Stomach (tissue), 9 donors: ENCODE results near the gene BPIFB2. TPM values are rescaled to one million over a fixed set of nuclear protein-coding genes. Genes with fewer than 3 reads are reported as not detected.

ENCODE experiments used
- DNase-seq, 2 donors: peaks; one replicate each; pipeline versions ENCODE4 v3.0.0 to v3.0.0-alpha.2; 2013 to 2019
- H3K27ac ChIP-seq, 5 donors: fragments of 200-600 bp in 4 of 5; sonication (generic) in 4 of 5; one replicate each; pipeline ENCODE4 v1.5.1; 2013 to 2019; ENCODE audit warnings: mild to moderate bottlenecking in 1 of 5, moderate library complexity in 1 of 5
- H3K27me3 ChIP-seq, 3 donors: fragments of 200-600 bp; sonication (generic); one replicate each; pipeline ENCODE4 v1.5.1; 2017 to 2019; ENCODE audit warnings: mixed run types in 1 of 3
- H3K36me3 ChIP-seq, 4 donors: fragments of 200-600 bp; sonication (generic); 1 replicate in 3 of 4; 2 replicates in 1 of 4; pipeline ENCODE4 v1.5.1; 2016 to 2019
- H3K4me1 ChIP-seq, 4 donors: fragments of 200-600 bp; sonication (generic); one replicate each; pipeline ENCODE4 v1.5.1; 2016 to 2019
- H3K4me3 ChIP-seq, 4 donors: fragments of 200-600 bp; sonication (generic) in 3 of 4; one replicate each; pipeline ENCODE4 v1.5.1; 2016 to 2019; ENCODE audit warnings: mild to moderate bottlenecking in 1 of 4
- H3K9me3 ChIP-seq, 4 donors: fragments of 200-600 bp; sonication (generic); one replicate each; pipeline ENCODE4 v1.5.1; 2016 to 2019
- CTCF ChIP-seq, 7 experiments: fragments of 450-650 bp in 4 of 7; fragments of 200-600 bp in 3 of 7; sonication (generic) in 3 of 7; IDR thresholded peaks; one replicate each; pipeline ENCODE4 v1.5.1; 2016 to 2019; ENCODE audit warnings: antibody characterized with exemption in 7 of 7, control low read depth in 2 of 7, mild to moderate bottlenecking in 1 of 7
- EP300 ChIP-seq: sonication (generic); formaldehyde crosslinking; IDR thresholded peaks from one replicate; pipeline ENCODE4 v1.6.1; 2017; ENCODE audit warnings: antibody characterized with exemption
- POLR2A ChIP-seq, 4 donors: fragments of 450-650 bp; IDR thresholded peaks; one replicate each; pipeline ENCODE4 v1.6.1; 2016; ENCODE audit warnings: antibody characterized with exemption in 4 of 4, control low read depth in 2 of 4, mild to moderate bottlenecking in 1 of 4, moderate library complexity in 1 of 4
- POLR2AphosphoS5 ChIP-seq, 3 donors: sonication (generic); formaldehyde crosslinking; IDR thresholded peaks; one replicate each; pipeline ENCODE4 v1.6.1; 2016; ENCODE audit warnings: antibody characterized with exemption in 3 of 3
- WGBS, 5 donors: extraction: QIAGEN DNeasy Blood & Tissue Kit in 3 of 5; methylation state at CpG; one replicate each; pipeline versions ENCODE4 v1.1.5 to v1.1.7; 2013 to 2018; 5-methylcytosine and 5-hydroxymethylcytosine counted together
- intact Hi-C: fragments of 100-400 bp; cut with DNase I; formaldehyde crosslinking; loops from one replicate; pipeline ENCODE4 v1.15.1; 2023; ENCODE audit warnings: low total_unique reads
- polyA plus RNA-seq, 3 donors: library from polyadenylated mRNA; stranded (reverse); fragments of 200-250 nt; gene quantifications; one replicate each; pipeline ENCODE4 v1.2.3, GENCODE V29; 2013
- total RNA-seq, 5 donors: library from RNA; depleted of rRNA; stranded (reverse); fragments of >200 nt; gene quantifications; one replicate each; pipeline versions ENCODE4 v1.1.0 to v1.2.3, GENCODE V29; 2014 to 2016
- donor health status: healthy with polysubstance abuse.
- donor health status: Bipolar disorder and iron deficiency.
- donor health status: healthy.

Gene BPIFB2
- total and polyA plus RNA-seq, 8 donors: 3.3 TPM; not detected in 7

- TF ChIP-seq POLR2A (IDR thresholded peaks at IDR 0.05) (no peak), POLR2AphosphoS5 (IDR thresholded peaks at IDR 0.05) (no peak), EP300 (no peak), CTCF (IDR thresholded peaks at IDR 0.05) (no peak)
- no peaks in the 10 kb centered on the region for H3K36me3 ChIP-seq
- DNase-seq: no peak
- peaks cover 0 to 5% (median 0%) of the 10 kb centered on the region in 3 donors for H3K27me3 ChIP-seq
- H3K4me3 ChIP-seq: no peak overlapping the region
- WGBS, 5 donors: 71 to 99% (median 78%) methylated on average over 3 to 5 of the region's 5 CpGs
- intact Hi-C loops: no loop called here
- H3K4me1 ChIP-seq: no peaks in the 10 kb centered on the region
- H3K9me3 ChIP-seq: peaks cover 0 to 8% (median 4%) of the 10 kb centered on the region in 4 donors
- no peak overlapping the region for H3K27ac ChIP-seq
These were observed 26.6 kb downstream of the BPIFB2 start for GRCh38 chr20:33034115-33034514.

GRCh38 chr20:33034901-33035492, 27.5 kb downstream of the BPIFB2 start:
- Histone ChIP-seq H3K9me3 (peaks cover 0 to 8% (median 4%) of the 10 kb centered on the region in 4 donors), H3K4me1 (no peaks in the 10 kb centered on the region), H3K36me3 (no peaks in the 10 kb centered on the region), H3K4me3 (no peak overlapping the region), H3K27ac (no peak overlapping the region), H3K27me3 (no peaks in the 10 kb centered on the region)
- 59 to 76% (median 75%) methylated on average over 6 of the region's 6 CpGs for WGBS, 5 donors
- intact Hi-C loops: no loop called here
- no peak for TF ChIP-seq CTCF (IDR thresholded peaks at IDR 0.05)
- TF ChIP-seq POLR2A (IDR thresholded peaks at IDR 0.05): no peak
- no peak for TF ChIP-seq POLR2AphosphoS5 (IDR thresholded peaks at IDR 0.05)
- TF ChIP-seq EP300: no peak
- no peak for DNase-seq

GRCh38 chr20:33037456-33037855, 30.0 kb downstream of the BPIFB2 start:
- intact Hi-C loops: no loop called here

GRCh38 chr20:33038243-33038642, 30.7 kb downstream of the BPIFB2 start:
- Histone ChIP-seq H3K36me3 (no peaks in the 10 kb centered on the region), H3K27ac (no peak overlapping the region), H3K27me3 (no peaks in the 10 kb centered on the region), H3K4me1 (no peaks in the 10 kb centered on the region), H3K4me3 (no peak overlapping the region), H3K9me3 (peaks cover 0 to 6% (median 1%) of the 10 kb centered on the region in 4 donors)
- WGBS, 5 donors: 88 to 92% (median 91%) methylated on average over 4 of the region's 4 CpGs
- no peak for TF ChIP-seq POLR2A (IDR thresholded peaks at IDR 0.05)
- TF ChIP-seq POLR2AphosphoS5 (IDR thresholded peaks at IDR 0.05): no peak
- TF ChIP-seq EP300: no peak
- no peak for TF ChIP-seq CTCF (IDR thresholded peaks at IDR 0.05)
- intact Hi-C loops: no loop called here
- DNase-seq: no peak

More at GRCh38 chr20:33037456-33037855, 30.0 kb downstream of the BPIFB2 start:
- H3K36me3 ChIP-seq: no peaks in the 10 kb centered on the region
- TF ChIP-seq CTCF (IDR thresholded peaks at IDR 0.05) (no peak), EP300 (no peak), POLR2A (IDR thresholded peaks at IDR 0.05) (no peak), POLR2AphosphoS5 (IDR thresholded peaks at IDR 0.05) (no peak)
- H3K27ac ChIP-seq: no peak overlapping the region
- 52 to 78% (median 64%) methylated on average over 5 of the region's 5 CpGs for WGBS, 5 donors
- peaks cover 0 to 8% (median 4%) of the 10 kb centered on the region in 4 donors for H3K9me3 ChIP-seq
- no peak overlapping the region for H3K4me3 ChIP-seq
- DNase-seq: no peak
- H3K27me3 ChIP-seq: no peaks in the 10 kb centered on the region
- H3K4me1 ChIP-seq: no peaks in the 10 kb centered on the region
